Subcutaneous abdominal adipose tissue (tissue), 5 donors: ENCODE results near the gene RENBP.

Experiments
- H3K27ac ChIP-seq: one replicate; pipeline ENCODE4 v1.7.0; 2013; ENCODE audit warnings: low read depth, mild to moderate bottlenecking, inconsistent platforms, low read length, moderate library complexity
- H3K27me3 ChIP-seq, 5 donors: one replicate each; pipeline ENCODE4 v1.7.0; 2013; ENCODE audit warnings: low read length in 5 of 5, inconsistent platforms in 1 of 5; ENCODE audit not compliant: control insufficient read depth in 5 of 5, insufficient read depth in 4 of 5
- H3K36me3 ChIP-seq, 5 donors: one replicate each; pipeline ENCODE4 v1.7.0; 2013; ENCODE audit warnings: low read length in 5 of 5; ENCODE audit not compliant: control insufficient read depth in 5 of 5, insufficient read depth in 5 of 5
- H3K4me1 ChIP-seq, 5 donors: one replicate each; pipeline ENCODE4 v1.7.0; 2013; ENCODE audit warnings: low read length in 5 of 5, mild to moderate bottlenecking in 3 of 5, moderate library complexity in 1 of 5; ENCODE audit not compliant: control insufficient read depth in 5 of 5, insufficient read depth in 5 of 5
- H3K4me3 ChIP-seq, 5 donors: one replicate each; pipeline ENCODE4 v1.7.0; 2013; ENCODE audit warnings: low read length in 5 of 5, low read depth in 1 of 5
- H3K9ac ChIP-seq, 5 donors: one replicate each; pipeline ENCODE4 v1.7.0; 2013; ENCODE audit warnings: low read length in 5 of 5, mild to moderate bottlenecking in 4 of 5, moderate library complexity in 3 of 5
- H3K9me3 ChIP-seq, 5 donors: one replicate each; pipeline ENCODE4 v1.7.0; 2013; ENCODE audit warnings: low read length in 5 of 5; ENCODE audit not compliant: control insufficient read depth in 5 of 5
- donor health status: healthy.
- donor health status: healthy.
- donor health status: healthy.
- donor health status: healthy.
- donor health status: healthy.

Gene RENBP

GRCh38 chrX:153944140-153944799 is at the start of gene RENBP:
RENBP (minus strand) TSS chrX:153944643; CDS start chrX:153944610, 33 bp downstream.
- Histone ChIP-seq H3K36me3 (peaks cover 0 to 19% (median 4%) of the 10 kb centered on the region in 5 donors), H3K4me3 (peak within 1 kb of the TSS; percentile 42 to 67 (median 54)), H3K27me3 (peaks cover 3 to 21% (median 11%) of the 10 kb centered on the region in 5 donors), H3K9me3 (no peaks in the 10 kb centered on the region), H3K9ac (peak within 1 kb of the TSS in 3 of 5 donors; percentile 51 to 67 (median 58)), H3K4me1 (peaks cover 0 to 50% (median 27%) of the 10 kb centered on the region in 5 donors), H3K27ac (no peak within 1 kb of the TSS)

GRCh38 chrX:153993978-153994377 is 49.5 kb upstream of the RENBP start:
- no peaks in the 10 kb centered on the region for H3K36me3 ChIP-seq
- H3K9ac ChIP-seq: no peak overlapping the region
- H3K4me3 ChIP-seq: no peak overlapping the region
- H3K4me1 ChIP-seq: no peaks in the 10 kb centered on the region
- no peak overlapping the region for H3K27ac ChIP-seq
- peaks cover 0 to 9% (median 4%) of the 10 kb centered on the region in 5 donors for H3K27me3 ChIP-seq
- H3K9me3 ChIP-seq: peaks cover 0 to 3% (median 0%) of the 10 kb centered on the region in 5 donors

GRCh38 chrX:153993079-153993478 is 48.6 kb upstream of the RENBP start:
- H3K4me3 ChIP-seq: no peak overlapping the region
- peaks cover 0 to 9% (median 4%) of the 10 kb centered on the region in 5 donors for H3K27me3 ChIP-seq
- no peak overlapping the region for H3K27ac ChIP-seq
- no peak overlapping the region for H3K9ac ChIP-seq
- no peaks in the 10 kb centered on the region for H3K36me3 ChIP-seq
- H3K9me3 ChIP-seq: peaks cover 0 to 3% (median 0%) of the 10 kb centered on the region in 5 donors
- no peaks in the 10 kb centered on the region for H3K4me1 ChIP-seq

GRCh38 chrX:153992180-153992579 is 47.7 kb upstream of the RENBP start:
- H3K27ac ChIP-seq: no peak overlapping the region
- H3K27me3 ChIP-seq: peaks cover 0 to 9% (median 4%) of the 10 kb centered on the region in 5 donors
- H3K36me3 ChIP-seq: no peaks in the 10 kb centered on the region
- H3K4me1 ChIP-seq: no peaks in the 10 kb centered on the region
- H3K9ac ChIP-seq: no peak overlapping the region
- no peak overlapping the region for H3K4me3 ChIP-seq
- peaks cover 0 to 3% (median 0%) of the 10 kb centered on the region in 5 donors for H3K9me3 ChIP-seq

- Histone ChIP-seq H3K27me3 (peaks cover 0 to 10% (median 4%) of the 10 kb centered on the region in 5 donors), H3K4me1 (peaks cover 0 to 4% (median 0%) of the 10 kb centered on the region in 5 donors), H3K27ac (no peak overlapping the region), H3K9ac (no peak overlapping the region), H3K4me3 (no peak overlapping the region), H3K36me3 (no peaks in the 10 kb centered on the region), H3K9me3 (peaks cover 0 to 3% (median 0%) of the 10 kb centered on the region in 5 donors)
Observed at GRCh38 chrX:153991013-153991580, 46.7 kb upstream of the RENBP start.

GRCh38 chrX:153989973-153990655 is 45.7 kb upstream of the RENBP start:
- H3K9ac ChIP-seq: no peak overlapping the region
- no peak overlapping the region for H3K4me3 ChIP-seq
- H3K4me1 ChIP-seq: peaks cover 0 to 9% (median 6%) of the 10 kb centered on the region in 5 donors
- H3K36me3 ChIP-seq: no peaks in the 10 kb centered on the region
- peaks cover 0 to 3% (median 0%) of the 10 kb centered on the region in 5 donors for H3K9me3 ChIP-seq
- H3K27me3 ChIP-seq: peaks cover 0 to 13% (median 4%) of the 10 kb centered on the region in 5 donors
- no peak overlapping the region for H3K27ac ChIP-seq

GRCh38 chrX:153988493-153988892 is 44.0 kb upstream of the RENBP start:
- Histone ChIP-seq H3K4me3 (no peak overlapping the region), H3K9ac (no peak overlapping the region), H3K36me3 (no peaks in the 10 kb centered on the region)

GRCh38 chrX:153984351-153985178 is 40.1 kb upstream of the RENBP start:
- Histone ChIP-seq H3K9ac (peak overlapping the region in 1 of 5 donors; percentile 3), H3K36me3 (peaks cover 0 to 12% (median 3%) of the 10 kb centered on the region in 5 donors), H3K4me3 (no peak overlapping the region), H3K4me1 (peaks cover 0 to 34% (median 9%) of the 10 kb centered on the region in 5 donors), H3K27me3 (peaks cover 0 to 27% (median 14%) of the 10 kb centered on the region in 5 donors), H3K9me3 (no peaks in the 10 kb centered on the region), H3K27ac (peak overlapping the region; percentile 37)

More at GRCh38 chrX:153988493-153988892, 44.0 kb upstream of the RENBP start:
- Histone ChIP-seq H3K27me3 (peaks cover 0 to 24% (median 6%) of the 10 kb centered on the region in 5 donors), H3K27ac (no peak overlapping the region), H3K4me1 (peaks cover 0 to 18% (median 9%) of the 10 kb centered on the region in 5 donors), H3K9me3 (peaks cover 0 to 3% (median 0%) of the 10 kb centered on the region in 5 donors)

GRCh38 chrX:153983321-153983801 is 38.9 kb upstream of the RENBP start:
- no peaks in the 10 kb centered on the region for H3K9me3 ChIP-seq
- peaks cover 0 to 12% (median 3%) of the 10 kb centered on the region in 5 donors for H3K36me3 ChIP-seq
- peaks cover 0 to 27% (median 14%) of the 10 kb centered on the region in 5 donors for H3K27me3 ChIP-seq
- no peak overlapping the region for H3K4me3 ChIP-seq
- no peak overlapping the region for H3K9ac ChIP-seq
- H3K4me1 ChIP-seq: peaks cover 0 to 34% (median 9%) of the 10 kb centered on the region in 5 donors
- no peak overlapping the region for H3K27ac ChIP-seq
